Lower lobe of right lung (tissue), 2 donors: ENCODE results near the gene TMEM218. TPM values are rescaled to one million over a fixed set of nuclear protein-coding genes. Genes with fewer than 3 reads are reported as not detected.

ENCODE experiments used
- ATAC-seq, 2 donors: fragments of 200-7000 bp; cut with Tn5 transposase; one replicate each; pipeline ENCODE4 v1.9.1; 2020 to 2022; ENCODE audit warnings: mild to moderate bottlenecking in 2 of 2, moderate library complexity in 2 of 2
- DNase-seq: peaks from one replicate; pipeline ENCODE4 v3.0.0-alpha.2; 2020
- H3K27ac ChIP-seq: fragments of 200-600 bp; one replicate; pipeline ENCODE4 v1.8.0; 2022
- H3K27me3 ChIP-seq: fragments of 200-600 bp; one replicate; pipeline ENCODE4 v1.8.0; 2022; ENCODE audit warnings: low read depth
- H3K36me3 ChIP-seq: fragments of 200-600 bp; one replicate; pipeline ENCODE4 v1.8.0; 2022; ENCODE audit warnings: mild to moderate bottlenecking
- H3K4me1 ChIP-seq: fragments of 200-600 bp; one replicate; pipeline ENCODE4 v1.8.0; 2022
- H3K4me3 ChIP-seq: fragments of 200-600 bp; one replicate; pipeline ENCODE4 v1.8.0; 2022; ENCODE audit warnings: mild to moderate bottlenecking
- H3K9me3 ChIP-seq: fragments of 200-600 bp; one replicate; pipeline ENCODE4 v1.8.0; 2022
- CTCF ChIP-seq: fragments of 200-600 bp; IDR thresholded peaks from one replicate; pipeline ENCODE4 v1.8.0; 2022; ENCODE audit warnings: antibody characterized with exemption, mild to moderate bottlenecking
- intact Hi-C: fragments of 100-400 bp; cut with DNase I; formaldehyde crosslinking; loops from one replicate; pipeline ENCODE4 v1.11.0; 2022
- total RNA-seq: library from RNA; stranded (reverse); fragmentation: NEBNext Ultra II Directional; extraction: Animal tissue kit (Norgen Biotek cat#: 25700); gene quantifications from one replicate; pipeline ENCODE4 v1.2.1, GENCODE V29; 2021
- donor health status: DM: no; HTN: yes; CAD: no; lungs with severe emphysema.

TMEM218 gene
- total RNA-seq, 1 donor from 2014 or later = 20.5 TPM

DNA sequence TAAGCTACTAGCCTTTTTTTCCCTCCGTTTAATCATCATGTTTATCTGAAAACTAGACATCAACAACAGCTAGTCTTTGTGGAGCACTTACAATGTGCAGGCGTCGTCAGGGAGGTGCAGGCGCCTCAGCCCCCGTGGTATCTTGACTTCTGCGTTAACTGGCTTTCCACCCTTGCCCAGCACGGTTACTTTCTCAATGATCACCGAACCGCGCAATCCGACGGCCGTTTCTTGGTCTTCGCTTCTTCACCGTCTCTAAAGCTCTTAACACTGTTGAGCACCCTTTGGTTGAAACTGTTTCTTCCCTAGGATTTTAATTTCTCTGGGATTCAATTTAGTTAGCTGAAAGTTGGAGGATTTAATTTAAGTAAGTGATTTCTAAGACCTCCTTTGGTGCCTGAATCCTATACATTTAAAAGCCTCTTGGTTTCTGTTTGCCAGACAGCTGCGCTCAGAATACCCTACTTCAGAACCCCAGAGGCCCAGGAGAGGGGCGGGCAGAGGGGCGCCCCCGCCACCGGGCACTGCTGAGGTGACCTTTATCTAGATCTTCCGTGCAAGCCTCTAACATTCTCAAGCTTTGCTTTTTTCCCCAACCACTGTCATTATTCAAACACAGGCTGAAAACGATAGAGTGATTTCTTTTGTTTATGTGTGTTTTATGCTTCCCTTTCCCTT, 18.0 kb upstream of the TMEM218 start:
- no peak for ATAC-seq
- Histone ChIP-seq H3K9me3 (no peaks in the 10 kb centered on the region), H3K4me1 (no peaks in the 10 kb centered on the region), H3K4me3 (no peak overlapping the region), H3K36me3 (no peaks in the 10 kb centered on the region), H3K27me3 (peaks cover 5% of the 10 kb centered on the region), H3K27ac (no peak overlapping the region)
- TF ChIP-seq CTCF = no peak
- intact Hi-C loops = no loop called here
- no peak for DNase-seq

GRCh38 chr11:125128450-125128849, 17.0 kb upstream of the TMEM218 start:
- ATAC-seq (no peak), DNase-seq (no peak)
- peaks cover 6% of the 10 kb centered on the region for H3K4me1 ChIP-seq
- TF ChIP-seq CTCF = no peak
- H3K36me3 ChIP-seq = no peaks in the 10 kb centered on the region
- no peak overlapping the region for H3K4me3 ChIP-seq
- intact Hi-C loops = no loop called here
- no peaks in the 10 kb centered on the region for H3K9me3 ChIP-seq
- H3K27ac ChIP-seq = no peak overlapping the region
- peaks cover 5% of the 10 kb centered on the region for H3K27me3 ChIP-seq

DNA sequence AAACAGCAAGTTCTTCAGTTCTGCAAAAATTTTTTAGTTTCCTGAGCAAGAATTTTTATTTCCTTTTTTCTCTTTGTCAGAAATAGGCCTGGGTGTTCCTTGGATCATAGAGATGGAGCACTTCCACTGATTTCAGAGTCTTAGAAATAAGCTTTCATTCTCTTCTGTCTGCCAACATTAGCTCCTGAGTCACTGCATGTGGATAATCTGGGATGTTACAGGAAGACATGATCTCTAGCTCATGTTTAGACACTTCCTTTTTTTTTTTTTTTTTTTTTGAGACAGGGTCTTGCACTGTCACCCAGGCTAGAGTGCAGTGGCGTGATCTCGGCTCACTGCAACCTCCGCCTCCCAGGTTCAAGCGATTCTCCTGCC, 13.2 kb upstream of the TMEM218 start:
- Histone ChIP-seq H3K4me3 (peak overlapping the region; percentile 17), H3K36me3 (no peaks in the 10 kb centered on the region), H3K9me3 (no peaks in the 10 kb centered on the region), H3K27ac (no peak overlapping the region), H3K27me3 (peaks cover 4% of the 10 kb centered on the region), H3K4me1 (peaks cover 8% of the 10 kb centered on the region)
- no peak for DNase-seq
- intact Hi-C loops = no loop called here
- no peak for ATAC-seq
- no peak for TF ChIP-seq CTCF

DNA sequence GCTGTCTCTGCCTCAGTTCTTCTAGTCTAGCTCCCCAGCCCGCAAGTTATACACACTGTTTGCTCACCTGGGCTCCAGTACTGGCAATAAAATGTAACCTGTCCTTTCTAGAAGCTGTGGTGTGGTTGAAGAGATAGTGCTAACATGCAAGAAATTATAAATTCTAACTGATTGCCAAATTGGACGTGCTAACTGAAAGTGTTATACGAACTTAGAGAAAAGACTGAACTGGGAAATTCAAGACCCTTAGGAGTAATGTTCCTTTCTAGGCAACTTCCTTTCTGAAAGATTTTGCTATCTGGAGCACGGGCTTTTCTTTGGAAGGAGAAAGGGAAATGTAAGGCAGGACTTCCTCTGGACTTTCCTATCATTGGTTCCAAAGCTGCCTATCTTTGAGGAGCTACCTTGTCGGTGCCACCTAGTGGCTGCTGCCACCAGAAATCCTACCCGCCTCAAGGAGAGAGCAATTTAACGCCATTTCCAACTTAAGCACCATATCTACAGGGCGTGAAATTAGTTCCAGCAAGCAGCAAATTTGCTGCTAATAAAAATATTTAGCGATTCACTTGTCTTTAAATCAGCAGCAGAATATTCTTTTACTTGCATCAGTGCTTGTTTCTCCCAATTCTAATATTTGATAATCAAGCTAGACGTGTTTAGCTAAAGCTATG, 12.7 kb upstream of the TMEM218 start:
- ATAC-seq = peak; percentile 93 to 96
- H3K27ac ChIP-seq = peak overlapping the region; percentile 31
- no peaks in the 10 kb centered on the region for H3K36me3 ChIP-seq
- H3K27me3 ChIP-seq = no peaks in the 10 kb centered on the region
- intact Hi-C loops = no loop called here
- H3K4me1 ChIP-seq = peaks cover 8% of the 10 kb centered on the region
- H3K9me3 ChIP-seq = no peaks in the 10 kb centered on the region
- H3K4me3 ChIP-seq = peak overlapping the region; percentile 17
- peak; percentile 74 for DNase-seq
- peak; percentile 60 for TF ChIP-seq CTCF

DNA sequence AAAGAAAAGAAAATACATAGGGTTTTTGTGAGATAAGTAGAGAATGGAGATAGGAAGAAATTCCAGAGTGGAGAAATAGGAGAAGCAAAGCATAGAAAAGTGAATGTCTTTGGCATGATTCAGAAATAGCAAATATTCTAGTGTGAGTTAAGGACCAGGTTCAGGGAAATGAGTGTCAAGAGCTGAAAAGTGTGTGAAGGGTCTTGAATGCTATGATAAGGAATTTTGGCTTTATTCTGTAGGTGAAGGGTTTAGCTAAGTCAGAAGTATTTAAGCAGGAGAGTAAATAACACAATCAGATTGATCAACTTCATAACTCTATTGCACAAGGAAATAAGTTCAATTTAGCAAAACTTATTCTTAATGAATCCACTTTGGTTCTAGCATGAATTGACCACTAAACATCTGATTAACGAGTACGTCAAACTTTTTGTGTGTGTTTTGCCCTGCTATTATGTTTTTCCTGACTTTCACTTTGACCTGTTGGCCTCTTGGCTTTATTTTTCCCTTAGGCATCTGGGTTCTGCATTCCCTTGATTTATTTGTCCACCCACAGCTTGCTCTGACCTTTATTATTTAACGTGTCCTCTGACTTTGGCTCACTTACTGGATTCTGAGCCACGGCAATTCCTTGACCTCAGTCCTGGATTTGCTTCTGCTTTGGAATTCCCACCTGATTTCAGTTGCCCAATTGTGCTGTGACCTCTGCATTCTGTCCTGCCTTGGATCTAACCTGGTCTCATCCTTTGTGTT, 11.9 kb upstream of the TMEM218 start:
- intact Hi-C loops = no loop called here
- H3K4me1 ChIP-seq = peaks cover 8% of the 10 kb centered on the region
- peak; percentile 48 to 84 for ATAC-seq
- no peaks in the 10 kb centered on the region for H3K27me3 ChIP-seq
- H3K27ac ChIP-seq = peak overlapping the region; percentile 31
- no peaks in the 10 kb centered on the region for H3K9me3 ChIP-seq
- H3K4me3 ChIP-seq = peak overlapping the region; percentile 17
- TF ChIP-seq CTCF = no peak
- H3K36me3 ChIP-seq = no peaks in the 10 kb centered on the region
- DNase-seq = no peak
